GM12878 (cell line): ENCODE measurements around the gene ULK4. TPM values are rescaled to one million over a fixed set of nuclear protein-coding genes. Genes with fewer than 3 reads are reported as not detected.

Experiments used
- ATAC-seq: fragments of 200-7000 bp; cut with Tn5 transposase; 3 replicates; pipeline ENCODE4 v1.9.1; 2020; ENCODE audit warnings: mild to moderate bottlenecking, moderate library complexity
- BruUV-seq: library from RNA; stranded (reverse); fragments of 400-500 nt; replicated peaks from 2 replicates; lab custom pipeline; 2021; lab: Mats Ljungman, UMichigan
- CTCF ChIA-PET: fragments of 300-600 bp; sonication (Branson Sonifier 250); formaldehyde crosslinking; extraction: SDS; loops from one replicate; lab custom pipeline; 2021; ENCODE audit warnings: inconsistent platforms; lab: Yijun Ruan, JAX
- POLR2A ChIA-PET: fragments of 350-600 bp; formaldehyde crosslinking; extraction: SDS; loops from one replicate; lab custom pipeline; 2021; ENCODE audit warnings: inconsistent platforms; lab: Charles Lee
- RAD21 ChIA-PET: fragments of 300-600 bp; sonication (Branson Sonifier 250); formaldehyde crosslinking; loops from one replicate; lab custom pipeline; 2023; ENCODE audit warnings: antibody characterized with exemption; ENCODE audit not compliant: unreplicated experiment; lab: Charles Lee
- SMC1A ChIA-PET: fragments of 300-600 bp; sonication (Branson Sonifier 250); formaldehyde crosslinking; loops from one replicate; lab custom pipeline; 2023; ENCODE audit not compliant: unreplicated experiment, uncharacterized antibody; lab: Charles Lee
- DNase-seq: peaks from one replicate; pipeline ENCODE4 v3.0.0-alpha.2; 2011; ENCODE audit warnings: low read depth, low spot score
- FAIRE-seq: peaks from 3 replicates; lab custom pipeline; 2011; peaks lifted over from hg19 to GRCh38; lab: Jason Lieb, UNC
- H2AFZ ChIP-seq: 2 replicates; pipeline ENCODE4 v1.6.0; 2011; ENCODE audit warnings: low read depth, low read length, control low read depth; ENCODE audit not compliant: control insufficient read depth
- H3K27ac ChIP-seq: 2 replicates; pipeline ENCODE4 v1.5.1; 2011; ENCODE audit warnings: control low read depth; ENCODE audit not compliant: control insufficient read depth, insufficient read depth
- H3K27me3 ChIP-seq, 2 experiments: replicated peaks in 1 of 2; 2 replicates each; pipeline versions ENCODE4 v1.6.0 to v1.6.1; 2011; ENCODE audit warnings: low read length in 1 of 2; ENCODE audit not compliant: control insufficient read depth in 2 of 2, insufficient read depth in 2 of 2
- H3K36me3 ChIP-seq, 2 experiments: 2 replicates each; pipeline ENCODE4 v1.5.1; 2011; ENCODE audit warnings: low read length in 1 of 2; ENCODE audit not compliant: control insufficient read depth in 2 of 2, insufficient read depth in 2 of 2
- H3K4me1 ChIP-seq: 2 replicates; pipeline ENCODE4 v1.6.1; 2011; ENCODE audit warnings: mild to moderate bottlenecking, low read length, moderate library complexity, mixed read lengths; ENCODE audit not compliant: control insufficient read depth, insufficient read depth
- H3K4me2 ChIP-seq: 2 replicates; pipeline ENCODE4 v1.6.0; 2011; ENCODE audit warnings: control low read depth; ENCODE audit not compliant: control insufficient read depth, insufficient read depth
- H3K4me3 ChIP-seq: fragments of 200-600 bp; sonication (generic); 2 replicates; pipeline ENCODE4 v1.5.1; 2016
- H3K79me2 ChIP-seq: 2 replicates; pipeline ENCODE4 v1.6.0; 2011; ENCODE audit warnings: low read length; ENCODE audit not compliant: control insufficient read depth, insufficient read depth
- H3K9ac ChIP-seq: 2 replicates; pipeline ENCODE4 v1.8.0; 2011; ENCODE audit warnings: low read length, control low read depth, mixed read lengths; ENCODE audit not compliant: control insufficient read depth, insufficient read depth
- H3K9me3 ChIP-seq: replicated peaks from 3 replicates; pipeline ENCODE4 v1.5.1; 2011; ENCODE audit warnings: mild to moderate bottlenecking, low read length; ENCODE audit not compliant: control insufficient read depth, insufficient read depth
- H4K20me1 ChIP-seq: 2 replicates; pipeline ENCODE4 v1.6.0; 2011; ENCODE audit not compliant: control insufficient read depth, insufficient read depth
- ATF2 ChIP-seq: IDR thresholded peaks from 2 replicates; pipeline ENCODE4 v1.6.1; 2012; ENCODE audit warnings: low read length, inconsistent platforms
- CUX1 ChIP-seq: IDR thresholded peaks from 2 replicates; pipeline ENCODE4 v1.6.1; 2012; ENCODE audit warnings: improper control_type of control experiment, low read depth, low read length; ENCODE audit not compliant: insufficient replicate concordance
- WGBS: methylation state at CpG from one replicate; pipeline ENCODE4 v1.1.6; 2016; ENCODE audit warnings: low lambda C conversion rate; ENCODE audit not compliant: insufficient replicate concordance, insufficient coverage; ENCODE audit errors: missing lambda C conversion rate; 5-methylcytosine and 5-hydroxymethylcytosine counted together
- in situ Hi-C: fragments of 300-500 bp; cut with MboI; formaldehyde crosslinking; loops from 9 replicates; pipeline ENCODE4 v1.14.3; 2018; ENCODE audit warnings: mixed read lengths
- intact Hi-C: fragments of 100-400 bp; cut with micrococcal nuclease; formaldehyde crosslinking; loops from one replicate; pipeline ENCODE4 v1.14.2; 2022; ENCODE audit not compliant: unreplicated experiment
- polyA plus RNA-seq, 11 experiments: library from polyadenylated mRNA; depleted of rRNA in 4 of 11; unstranded in 6 of 11; stranded (reverse) in 5 of 11; fragments of >200 nt; fragmentation: Nextera tagmentation in 4 of 11; fragmentation: Illumina TruSeq in 1 of 11; extraction: Ambion mirVana in 4 of 11; extraction: Trizol in 1 of 11; gene quantifications; 1 replicate in 1 of 11; 2 replicates in 10 of 11; pipeline versions ENCODE4 v1.2.1 to v1.2.3, GENCODE V29; 2011 to 2016; ENCODE audit warnings: inconsistent platforms in 2 of 11, missing spikeins in 2 of 11, low read depth in 1 of 11
- total RNA-seq, 4 experiments: library from RNA; depleted of rRNA in 3 of 4; stranded (reverse); fragments of >200 nt in 3 of 4; fragmentation: Illumina TruSeq in 1 of 4; extraction: Trizol in 1 of 4; gene quantifications; 2 replicates each; pipeline versions ENCODE4 v1.2.1 to v1.2.3, GENCODE V29; 2013 to 2021

The ULK4 gene
- total and polyA plus RNA-seq, 10 of the 15 experiments (the other 5 are each of a cell fraction or from before 2014, with no cell fraction given) = 3.5 to 7.6 (median 6.3) TPM

GRCh38 chr3:41974223-41974622 lies 12.3 kb upstream of the ULK4 start:
- POLR2A ChIA-PET = no interaction called here
- in situ Hi-C loops = no loop called here
- FAIRE-seq = no peak
- Histone ChIP-seq H3K4me1 (no peaks in the 10 kb centered on the region), H3K27me3 (no peaks in the 10 kb centered on the region), H3K9me3 (no peaks in the 10 kb centered on the region), H4K20me1 (no peaks in the 10 kb centered on the region), H3K36me3 (no peaks in the 10 kb centered on the region), H3K9ac (no peak overlapping the region), H3K27ac (no peak overlapping the region)
- ATAC-seq = no peak
- SMC1A ChIA-PET = no interaction called here
- DNase-seq = no peak
- CTCF ChIA-PET = no interaction called here
- no TSS peak for BruUV-seq
- TF ChIP-seq CUX1 = no peak
- TF ChIP-seq ATF2 = no peak
- TF ChIP-seq, all 136 proteins: peak for 0
- intact Hi-C loops = no loop called here
- Histone ChIP-seq H3K4me2 (no peak overlapping the region), H2AFZ (no peak overlapping the region), H3K4me3 (no peak overlapping the region), H3K79me2 (no peaks in the 10 kb centered on the region)
- 46% methylated on average over 2 of the region's 2 CpGs for WGBS
- RAD21 ChIA-PET = no interaction called here
